SK-N-SH treated with all-trans-retinoic acid at 6 μM for 48 hours (cell line): Measurements from ENCODE around the gene PDGFRB.

Source experiments
- CSDC2 ChIP-seq: fragments of 250-450 bp; sonication (Bioruptor Pico); IDR thresholded peaks from 2 replicates; pipeline ENCODE4 v1.5.0; 2020; ENCODE audit warnings: mild to moderate bottlenecking, moderate library complexity
- RARB ChIP-seq: fragments of 250-450 bp; sonication (Bioruptor Pico); IDR thresholded peaks from 2 replicates; pipeline ENCODE4 v1.8.0; 2021; ENCODE audit warnings: mild to moderate bottlenecking, moderate library complexity
- TCF4 ChIP-seq: fragments of 250-450 bp; sonication (Bioruptor Pico); IDR thresholded peaks from 2 replicates; pipeline ENCODE4 v1.8.0; 2021; ENCODE audit warnings: mild to moderate bottlenecking, moderate library complexity, borderline replicate concordance
- ZFP3 ChIP-seq: fragments of 250-450 bp; sonication (Bioruptor Pico); IDR thresholded peaks from 2 replicates; pipeline ENCODE4 v1.5.0; 2020; ENCODE audit warnings: mild to moderate bottlenecking, moderate library complexity
- ZFP30 ChIP-seq: fragments of 450-650 bp; formaldehyde crosslinking; IDR thresholded peaks from 2 replicates; pipeline ENCODE4 v1.5.0; 2022; ENCODE audit warnings: mild to moderate bottlenecking, moderate library complexity
- ZNF8 ChIP-seq: fragments of 450-650 bp; formaldehyde crosslinking; IDR thresholded peaks from 2 replicates; pipeline ENCODE4 v1.5.0; 2020; ENCODE audit warnings: mild to moderate bottlenecking, moderate library complexity
- TF ChIP-seq, protein P1 (sequence below): fragments of 250-450 bp; sonication (Bioruptor Pico); IDR thresholded peaks from 2 replicates; pipeline ENCODE4 v1.8.0; 2020; ENCODE audit warnings: mild to moderate bottlenecking, moderate library complexity, borderline replicate concordance

DNA sequence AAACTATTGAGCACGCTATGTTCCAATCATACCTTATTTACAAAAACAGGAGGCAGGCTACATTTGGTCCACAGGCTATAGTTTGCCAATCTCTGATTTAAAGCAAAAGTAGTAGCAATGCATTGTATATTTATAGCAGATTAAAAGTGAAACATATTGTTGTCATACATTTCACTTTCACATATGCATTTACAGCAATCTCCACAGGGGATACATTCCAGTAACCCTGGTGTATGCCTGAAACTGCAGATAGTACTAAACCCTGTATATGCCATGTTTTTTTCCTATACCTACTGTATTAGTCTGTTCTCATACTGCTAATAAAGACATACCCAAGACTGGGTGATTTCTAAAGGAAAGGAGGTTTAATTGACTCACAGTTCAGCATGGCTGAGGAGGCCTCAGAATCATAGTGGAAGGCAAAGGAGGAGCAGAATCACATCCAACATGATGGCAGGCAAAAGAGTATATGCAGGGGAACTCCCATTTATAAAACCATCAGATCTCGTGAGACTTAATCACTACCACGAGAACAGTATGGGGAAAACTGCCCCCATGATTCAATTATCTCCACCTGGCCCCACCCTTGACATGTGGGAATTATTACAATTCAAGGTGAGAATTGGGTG is 63.4 kb downstream of the PDGFRB start:
- TF ChIP-seq ZNF8 (no peak), CSDC2 (CRISPR knock-in tag) (no peak), RARB (CRISPR knock-in tag) (no peak), TCF4 (no peak), ZFP30 (CRISPR knock-in tag) (no peak), ZFP3 (CRISPR knock-in tag) (no peak)
- TF ChIP-seq, protein P1, sequence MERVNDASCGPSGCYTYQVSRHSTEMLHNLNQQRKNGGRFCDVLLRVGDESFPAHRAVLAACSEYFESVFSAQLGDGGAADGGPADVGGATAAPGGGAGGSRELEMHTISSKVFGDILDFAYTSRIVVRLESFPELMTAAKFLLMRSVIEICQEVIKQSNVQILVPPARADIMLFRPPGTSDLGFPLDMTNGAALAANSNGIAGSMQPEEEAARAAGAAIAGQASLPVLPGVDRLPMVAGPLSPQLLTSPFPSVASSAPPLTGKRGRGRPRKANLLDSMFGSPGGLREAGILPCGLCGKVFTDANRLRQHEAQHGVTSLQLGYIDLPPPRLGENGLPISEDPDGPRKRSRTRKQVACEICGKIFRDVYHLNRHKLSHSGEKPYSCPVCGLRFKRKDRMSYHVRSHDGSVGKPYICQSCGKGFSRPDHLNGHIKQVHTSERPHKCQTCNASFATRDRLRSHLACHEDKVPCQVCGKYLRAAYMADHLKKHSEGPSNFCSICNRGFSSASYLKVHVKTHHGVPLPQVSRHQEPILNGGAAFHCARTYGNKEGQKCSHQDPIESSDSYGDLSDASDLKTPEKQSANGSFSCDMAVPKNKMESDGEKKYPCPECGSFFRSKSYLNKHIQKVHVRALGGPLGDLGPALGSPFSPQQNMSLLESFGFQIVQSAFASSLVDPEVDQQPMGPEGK (CRISPR knock-in tag): no peak
